Cardiac fibroblast (primary cell): ENCODE measurements around the gene TM4SF18.

Experiments
- DNase-seq, 2 donors: peaks; one replicate each; pipeline versions ENCODE4 v3.0.0 to v3.0.0-alpha.2; 2010; ENCODE audit warnings: low read depth in 2 of 2
- H3K4me3 ChIP-seq, 2 donors: replicated peaks in 1 of 2; 1 replicate in 1 of 2; 2 replicates in 1 of 2; pipeline ENCODE4 v1.5.1; 2011; ENCODE audit warnings: low read depth in 2 of 2, low read length in 2 of 2, mild to moderate bottlenecking in 2 of 2, moderate library complexity in 1 of 2
- CTCF ChIP-seq: IDR thresholded peaks from one replicate; pipeline ENCODE4 v1.5.1; 2011; ENCODE audit warnings: low read depth, mild to moderate bottlenecking, low read length, inconsistent platforms

TM4SF18 gene

GRCh38 chr3:149368201-149368673 lies 34.8 kb upstream of the TM4SF18 start:
- H3K4me3 ChIP-seq = no peak overlapping the region
- no peak for TF ChIP-seq CTCF
- DNase-seq = peak; percentile 58 to 64

GRCh38 chr3:149366941-149367840 lies 33.8 kb upstream of the TM4SF18 start:
- H3K4me3 ChIP-seq = no peak overlapping the region
- TF ChIP-seq CTCF = no peak
- peak; percentile 62 to 90 for DNase-seq

GRCh38 chr3:149366031-149366430 lies 32.6 kb upstream of the TM4SF18 start:
- DNase-seq = no peak
- H3K4me3 ChIP-seq = no peak overlapping the region
- no peak for TF ChIP-seq CTCF

GRCh38 chr3:149364624-149365023 lies 31.2 kb upstream of the TM4SF18 start:
- no peak overlapping the region for H3K4me3 ChIP-seq
- no peak for DNase-seq
- TF ChIP-seq CTCF = no peak

- DNase-seq = peak in 1 of 2 donors; percentile 71
- H3K4me3 ChIP-seq = no peak overlapping the region
- no peak for TF ChIP-seq CTCF
Measured at GRCh38 chr3:149363053-149363452, 29.6 kb upstream of the TM4SF18 start.

- DNase-seq = no peak
- TF ChIP-seq CTCF = no peak
- H3K4me3 ChIP-seq = no peak overlapping the region
Measured at GRCh38 chr3:149362366-149362765, 28.9 kb upstream of the TM4SF18 start.

GRCh38 chr3:149356630-149357029 lies 23.2 kb upstream of the TM4SF18 start:
- no peak for DNase-seq
- no peak for TF ChIP-seq CTCF
- no peak overlapping the region for H3K4me3 ChIP-seq
